Caco-2 (cell line): ENCODE data around the gene DOCK2. TPM values are rescaled to one million over a fixed set of nuclear protein-coding genes. Genes with fewer than 3 reads are reported as not detected.

ENCODE experiments used
- BruUV-seq: library from RNA; stranded (reverse); fragments of 400-500 nt; replicated peaks from 2 replicates; lab custom pipeline; 2021; lab: Mats Ljungman, UMichigan
- CTCF ChIA-PET: fragments of 300-600 bp; sonication (Branson Sonifier 250); formaldehyde crosslinking; loops from one replicate; lab custom pipeline; 2022; ENCODE audit warnings: antibody characterized with exemption; lab: Charles Lee
- POLR2A ChIA-PET: fragments of 300-600 bp; sonication (Branson Sonifier 250); formaldehyde crosslinking; loops from one replicate; lab custom pipeline; 2022; ENCODE audit warnings: antibody characterized with exemption; lab: Charles Lee
- DNase-seq, 2 experiments: peaks; one replicate each; pipeline versions ENCODE4 v3.0.0 to v3.0.0-alpha.2; 2020 to 2022
- H3K27me3 ChIP-seq: replicated peaks from 2 replicates; pipeline ENCODE4 v1.6.0; 2011; ENCODE audit warnings: low read length; ENCODE audit not compliant: control insufficient read depth, insufficient read depth
- H3K36me3 ChIP-seq: 2 replicates; pipeline ENCODE4 v1.5.1; 2011; ENCODE audit warnings: low read length; ENCODE audit not compliant: control insufficient read depth, insufficient read depth
- H3K4me1 ChIP-seq: fragments of 250-450 bp; sonication (Bioruptor Pico); 2 replicates; pipeline ENCODE4 v1.5.1; 2020; ENCODE audit warnings: mild to moderate bottlenecking
- H3K4me3 ChIP-seq: 2 replicates; pipeline ENCODE4 v1.5.1; 2011; ENCODE audit warnings: low read depth, mild to moderate bottlenecking, control low read depth, low read length
- H3K9me3 ChIP-seq: fragments of 250-450 bp; sonication (Bioruptor Pico); 2 replicates; pipeline ENCODE4 v1.5.1; 2020; ENCODE audit warnings: mild to moderate bottlenecking, moderate library complexity
- H3K27ac Mint-ChIP-seq: one replicate; pipeline ENCODE4 v1.8.0; 2022; ENCODE audit warnings: mixed read lengths; ENCODE audit not compliant: unreplicated experiment
- H3K27me3 Mint-ChIP-seq: one replicate; pipeline ENCODE4 v1.8.0; 2022; ENCODE audit warnings: mixed read lengths; ENCODE audit not compliant: insufficient read depth, unreplicated experiment
- H3K36me3 Mint-ChIP-seq: one replicate; pipeline ENCODE4 v1.8.0; 2022; ENCODE audit warnings: mild to moderate bottlenecking, mixed read lengths; ENCODE audit not compliant: insufficient read depth, unreplicated experiment
- H3K4me1 Mint-ChIP-seq: one replicate; pipeline ENCODE4 v1.8.0; 2022; ENCODE audit warnings: low read depth, mixed read lengths; ENCODE audit not compliant: unreplicated experiment
- H3K4me3 Mint-ChIP-seq: one replicate; pipeline ENCODE4 v1.8.0; 2022; ENCODE audit warnings: mild to moderate bottlenecking, moderate library complexity, mixed read lengths; ENCODE audit not compliant: unreplicated experiment
- H3K9me3 Mint-ChIP-seq: one replicate; pipeline ENCODE4 v1.8.0; 2022; ENCODE audit warnings: mixed read lengths; ENCODE audit not compliant: unreplicated experiment
- intact Hi-C: fragments of 100-400 bp; cut with micrococcal nuclease; formaldehyde crosslinking; loops from one replicate; pipeline ENCODE4 v1.10.0; 2022; ENCODE audit not compliant: unreplicated experiment
- total RNA-seq: library from RNA; stranded (reverse); gene quantifications from 2 replicates; pipeline ENCODE4 v1.2.3, GENCODE V29; 2022
- TF ChIP-seq, protein P1 (sequence below), 2 experiments: fragments of 200-600 bp in 1 of 2; IDR thresholded peaks; 1 replicate in 1 of 2; 2 replicates in 1 of 2; pipeline versions ENCODE4 v1.5.1 to v1.8.0; 2011 to 2022; ENCODE audit warnings: antibody characterized with exemption in 1 of 2, control low read depth in 1 of 2, inconsistent platforms in 1 of 2, low read depth in 1 of 2, low read length in 1 of 2, mild to moderate bottlenecking in 1 of 2, moderate library complexity in 1 of 2; ENCODE audit not compliant: insufficient read depth in 1 of 2, severe bottlenecking in 1 of 2, unreplicated experiment in 1 of 2

DOCK2 gene
- total RNA-seq, 1 experiment from 2014 or later = 0.09 TPM

- ChIA-PET POLR2A (no interaction called here), CTCF (no interaction called here)
- Mint-ChIP-seq H3K27ac (no peak overlapping the region), H3K27me3 (peaks cover 2% of the 10 kb centered on the region), H3K9me3 (no peaks in the 10 kb centered on the region), H3K4me1 (no peaks in the 10 kb centered on the region), H3K36me3 (no peaks in the 10 kb centered on the region), H3K4me3 (no peak overlapping the region)
- H3K9me3 ChIP-seq = no peaks in the 10 kb centered on the region
- H3K4me3 ChIP-seq = no peak overlapping the region
- H3K27me3 ChIP-seq = no peaks in the 10 kb centered on the region
- no peak for DNase-seq
- BruUV-seq = no TSS peak
- H3K4me1 ChIP-seq = no peaks in the 10 kb centered on the region
- TF ChIP-seq, protein P1, sequence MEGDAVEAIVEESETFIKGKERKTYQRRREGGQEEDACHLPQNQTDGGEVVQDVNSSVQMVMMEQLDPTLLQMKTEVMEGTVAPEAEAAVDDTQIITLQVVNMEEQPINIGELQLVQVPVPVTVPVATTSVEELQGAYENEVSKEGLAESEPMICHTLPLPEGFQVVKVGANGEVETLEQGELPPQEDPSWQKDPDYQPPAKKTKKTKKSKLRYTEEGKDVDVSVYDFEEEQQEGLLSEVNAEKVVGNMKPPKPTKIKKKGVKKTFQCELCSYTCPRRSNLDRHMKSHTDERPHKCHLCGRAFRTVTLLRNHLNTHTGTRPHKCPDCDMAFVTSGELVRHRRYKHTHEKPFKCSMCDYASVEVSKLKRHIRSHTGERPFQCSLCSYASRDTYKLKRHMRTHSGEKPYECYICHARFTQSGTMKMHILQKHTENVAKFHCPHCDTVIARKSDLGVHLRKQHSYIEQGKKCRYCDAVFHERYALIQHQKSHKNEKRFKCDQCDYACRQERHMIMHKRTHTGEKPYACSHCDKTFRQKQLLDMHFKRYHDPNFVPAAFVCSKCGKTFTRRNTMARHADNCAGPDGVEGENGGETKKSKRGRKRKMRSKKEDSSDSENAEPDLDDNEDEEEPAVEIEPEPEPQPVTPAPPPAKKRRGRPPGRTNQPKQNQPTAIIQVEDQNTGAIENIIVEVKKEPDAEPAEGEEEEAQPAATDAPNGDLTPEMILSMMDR (IDR thresholded peaks at IDR 0.05; ENCODE audit: insufficient read depth in 1 of 2, low read depth in 1 of 2, low read length in 1 of 2, severe bottlenecking in 1 of 2, unreplicated experiment in 1 of 2) = no peak
- intact Hi-C loops = no loop called here
- no peaks in the 10 kb centered on the region for H3K36me3 ChIP-seq
Measured at GRCh38 chr5:169767938-169768337, 130.9 kb downstream of the DOCK2 start.

- no peaks in the 10 kb centered on the region for H3K9me3 ChIP-seq
- intact Hi-C loops = no loop called here
- Mint-ChIP-seq H3K36me3 (no peaks in the 10 kb centered on the region), H3K4me3 (no peak overlapping the region), H3K9me3 (no peaks in the 10 kb centered on the region), H3K27me3 (peaks cover 2% of the 10 kb centered on the region), H3K27ac (no peak overlapping the region), H3K4me1 (no peaks in the 10 kb centered on the region)
- BruUV-seq = no TSS peak
- no peaks in the 10 kb centered on the region for H3K27me3 ChIP-seq
- ChIA-PET POLR2A (no interaction called here), CTCF (interaction anchor here (0.5 kb wide), 1 partner anchor 12 kb away, joined by 5 read pairs; no protein-coding TSS in a partner anchor)
- no peaks in the 10 kb centered on the region for H3K36me3 ChIP-seq
- H3K4me3 ChIP-seq = no peak overlapping the region
- no peaks in the 10 kb centered on the region for H3K4me1 ChIP-seq
- DNase-seq = no peak
- TF ChIP-seq, protein P1 (IDR thresholded peaks at IDR 0.05; ENCODE audit: insufficient read depth in 1 of 2, low read depth in 1 of 2, low read length in 1 of 2, severe bottlenecking in 1 of 2, unreplicated experiment in 1 of 2) = no peak
Measured at GRCh38 chr5:169768416-169768815, 131.3 kb downstream of the DOCK2 start.

- Mint-ChIP-seq H3K27ac (no peak overlapping the region), H3K9me3 (no peaks in the 10 kb centered on the region), H3K4me1 (no peaks in the 10 kb centered on the region), H3K4me3 (no peak overlapping the region), H3K36me3 (no peaks in the 10 kb centered on the region), H3K27me3 (peaks cover 2% of the 10 kb centered on the region)
- no peaks in the 10 kb centered on the region for H3K4me1 ChIP-seq
- H3K9me3 ChIP-seq = no peaks in the 10 kb centered on the region
- H3K4me3 ChIP-seq = no peak overlapping the region
- no TSS peak for BruUV-seq
- H3K36me3 ChIP-seq = no peaks in the 10 kb centered on the region
- intact Hi-C loops = no loop called here
- no peaks in the 10 kb centered on the region for H3K27me3 ChIP-seq
- DNase-seq = no peak
- ChIA-PET CTCF (interaction anchor here (0.7 kb wide), 1 partner anchor 69 kb away, joined by 8 read pairs; no protein-coding TSS in a partner anchor), POLR2A (no interaction called here)
- TF ChIP-seq, protein P1 (IDR thresholded peaks at IDR 0.05; ENCODE audit: insufficient read depth in 1 of 2, low read depth in 1 of 2, low read length in 1 of 2, severe bottlenecking in 1 of 2, unreplicated experiment in 1 of 2) = no peak
Measured at GRCh38 chr5:169770109-169770508, 133.0 kb downstream of the DOCK2 start.
